H1 (cell line): Measurements from ENCODE around the gene FKBP1A. TPM values are rescaled to one million over a fixed set of nuclear protein-coding genes. Genes with fewer than 3 reads are reported as not detected.

Source experiments
- CBX8 ChIP-seq: fragments of 300-800, 300-1000 bp; sonication (generic); IDR thresholded peaks from 2 replicates; pipeline ENCODE4 v1.7.1; 2016; ENCODE audit warnings: low read depth, low read length, borderline replicate concordance
- CHD7 ChIP-seq: fragments of 300-600 bp; sonication (generic); IDR thresholded peaks from 2 replicates; pipeline ENCODE4 v1.7.1; 2012; ENCODE audit warnings: low read length, moderate library complexity, mild to moderate bottlenecking, inconsistent platforms; ENCODE audit not compliant: insufficient replicate concordance
- FOSL1 ChIP-seq: IDR thresholded peaks from 2 replicates; pipeline ENCODE4 v1.6.1; 2011; ENCODE audit warnings: mild to moderate bottlenecking, low read depth, low read length, moderate library complexity; ENCODE audit not compliant: insufficient read depth
- JUND ChIP-seq: IDR thresholded peaks from 2 replicates; pipeline ENCODE4 v1.6.1; 2011; ENCODE audit warnings: mild to moderate bottlenecking, improper control_type of control experiment, low read length
- polyA plus RNA-seq, 7 experiments: library from polyadenylated mRNA; depleted of rRNA in 3 of 7; stranded (reverse) in 5 of 7; unstranded in 2 of 7; fragments of >200 nt in 5 of 7; fragments of 200-250 nt in 2 of 7; gene quantifications; 1 replicate in 5 of 7; 2 replicates in 1 of 7; 4 replicates in 1 of 7; pipeline versions ENCODE4 v1.2.1 to v1.2.3, GENCODE V29; 2011 to 2013; ENCODE audit warnings: missing spikeins in 2 of 7, mixed read lengths in 2 of 7
- total RNA-seq: library from RNA; stranded (reverse); fragmentation: NEBNext Ultra II Directional; extraction: Animal tissue kit (Norgen Biotek cat#: 25700); gene quantifications from 2 replicates; pipeline ENCODE4 v1.2.1, GENCODE V29; 2021

Gene FKBP1A
- total and polyA plus RNA-seq, 2 of the 8 experiments (the other 6 are each of a cell fraction or from before 2014, with no cell fraction given), result 250 to 685 TPM

- no peak for TF ChIP-seq CHD7
- no peak for TF ChIP-seq FOSL1
- TF ChIP-seq CBX8, result no peak
- no peak for TF ChIP-seq JUND
These were observed 17.3 kb downstream of the FKBP1A start (continued) for GRCh38 chr20:1375515-1375914.
